Measurements from ENCODE around the gene DMD.

DMD gene

GRCh38 chrX:33211356-33212260 is at the start of gene DMD:
DMD (minus strand) TSS chrX:33211549; CDS start chrX:33211312, 237 bp downstream.
- H3K4me2 ChIP-seq: no peak within 1 kb of the TSS
- no peak within 1 kb of the TSS for H3K4me3 ChIP-seq
- peaks cover 13% of the 10 kb centered on the region for H3K9me3 ChIP-seq
- H4K20me1 ChIP-seq: no peaks in the 10 kb centered on the region
- H3K27ac ChIP-seq: no peak within 1 kb of the TSS
- peaks cover 85% of the 10 kb centered on the region for H3K27me3 ChIP-seq
- no peak within 1 kb of the TSS for H3K9ac ChIP-seq
- no peak for TF ChIP-seq Cebpa-rat (IDR thresholded peaks at IDR 0.05)
- H3K4me1 ChIP-seq: no peaks in the 10 kb centered on the region
- no peaks in the 10 kb centered on the region for H3K36me3 ChIP-seq

- Histone ChIP-seq H4K20me1 (no peaks in the 10 kb centered on the region), H3K9ac (no peak overlapping the region), H3K27me3 (peaks cover 46% of the 10 kb centered on the region), H3K27ac (no peak overlapping the region), H3K4me1 (peaks cover 17% of the 10 kb centered on the region), H3K4me2 (peak overlapping the region; percentile 1; the same call in 1 of the 2 replicates), H3K9me3 (no peaks in the 10 kb centered on the region), H3K36me3 (no peaks in the 10 kb centered on the region), H3K4me3 (no peak overlapping the region)
- no peak for TF ChIP-seq Cebpa-rat (IDR thresholded peaks at IDR 0.05)
Measured at GRCh38 chrX:33252306-33252825, 41.0 kb upstream of the DMD start.

- no peaks in the 10 kb centered on the region for H3K4me1 ChIP-seq
- peaks cover 13% of the 10 kb centered on the region for H3K9me3 ChIP-seq
- peaks cover 6% of the 10 kb centered on the region; the same call in 1 of the 2 replicates for H4K20me1 ChIP-seq
- TF ChIP-seq Cebpa-rat (IDR thresholded peaks at IDR 0.05): no peak
- no peak overlapping the region for H3K9ac ChIP-seq
- H3K27me3 ChIP-seq: peaks cover 85% of the 10 kb centered on the region
- H3K4me2 ChIP-seq: no peak overlapping the region
- no peak overlapping the region for H3K4me3 ChIP-seq
- H3K36me3 ChIP-seq: no peaks in the 10 kb centered on the region
- H3K27ac ChIP-seq: no peak overlapping the region
Measured at GRCh38 chrX:33218819-33219218, 7.5 kb upstream of the DMD start.

- Histone ChIP-seq H3K4me2 (no peak overlapping the region), H3K4me1 (no peaks in the 10 kb centered on the region), H3K4me3 (no peak overlapping the region), H3K36me3 (no peaks in the 10 kb centered on the region), H3K9ac (no peak overlapping the region), H3K27ac (no peak overlapping the region), H4K20me1 (no peaks in the 10 kb centered on the region; the same call in 1 of the 2 replicates), H3K9me3 (peaks cover 7% of the 10 kb centered on the region), H3K27me3 (peaks cover 83% of the 10 kb centered on the region)
- TF ChIP-seq Cebpa-rat (IDR thresholded peaks at IDR 0.05): no peak
Measured at GRCh38 chrX:33210156-33210555, 1.2 kb downstream of the DMD start.

- no peaks in the 10 kb centered on the region for H3K36me3 ChIP-seq
- H3K4me3 ChIP-seq: no peak overlapping the region
- no peak overlapping the region for H3K27ac ChIP-seq
- peaks cover 87% of the 10 kb centered on the region for H3K27me3 ChIP-seq
- H3K4me2 ChIP-seq: no peak overlapping the region
- no peaks in the 10 kb centered on the region for H3K4me1 ChIP-seq
- H4K20me1 ChIP-seq: no peaks in the 10 kb centered on the region; the same call in 1 of the 2 replicates
- no peaks in the 10 kb centered on the region for H3K9me3 ChIP-seq
- H3K9ac ChIP-seq: no peak overlapping the region
- no peak for TF ChIP-seq Cebpa-rat (IDR thresholded peaks at IDR 0.05)
Measured at GRCh38 chrX:33207056-33207455, 4.3 kb downstream of the DMD start.

- Histone ChIP-seq H3K9me3 (no peaks in the 10 kb centered on the region), H4K20me1 (no peaks in the 10 kb centered on the region; the same call in 1 of the 2 replicates), H3K27me3 (peaks cover 85% of the 10 kb centered on the region), H3K4me2 (no peak overlapping the region), H3K36me3 (no peaks in the 10 kb centered on the region), H3K4me3 (no peak overlapping the region), H3K9ac (no peak overlapping the region), H3K4me1 (no peaks in the 10 kb centered on the region), H3K27ac (no peak overlapping the region)
- no peak for TF ChIP-seq Cebpa-rat (IDR thresholded peaks at IDR 0.05)
Measured at GRCh38 chrX:33205321-33205720, 6.0 kb downstream of the DMD start.

GRCh38 chrX:33204889-33205288 is 6.5 kb downstream of the DMD start:
- peaks cover 81% of the 10 kb centered on the region for H3K27me3 ChIP-seq
- H3K36me3 ChIP-seq: no peaks in the 10 kb centered on the region
- H3K27ac ChIP-seq: no peak overlapping the region
- H3K9ac ChIP-seq: no peak overlapping the region
- H3K9me3 ChIP-seq: no peaks in the 10 kb centered on the region
- no peaks in the 10 kb centered on the region for H3K4me1 ChIP-seq
- H3K4me2 ChIP-seq: no peak overlapping the region
- no peak overlapping the region for H3K4me3 ChIP-seq
- TF ChIP-seq Cebpa-rat (IDR thresholded peaks at IDR 0.05): no peak
- no peaks in the 10 kb centered on the region; the same call in 1 of the 2 replicates for H4K20me1 ChIP-seq

- Histone ChIP-seq H3K9me3 (no peaks in the 10 kb centered on the region), H3K4me3 (no peak overlapping the region), H3K9ac (no peak overlapping the region), H3K36me3 (no peaks in the 10 kb centered on the region), H3K4me1 (no peaks in the 10 kb centered on the region), H3K27me3 (peaks cover 77% of the 10 kb centered on the region), H4K20me1 (no peaks in the 10 kb centered on the region), H3K4me2 (no peak overlapping the region), H3K27ac (no peak overlapping the region)
- no peak for TF ChIP-seq Cebpa-rat (IDR thresholded peaks at IDR 0.05)
Measured at GRCh38 chrX:33198561-33199279, 12.6 kb downstream of the DMD start.

GRCh38 chrX:33195698-33196097 is 15.7 kb downstream of the DMD start:
- Histone ChIP-seq H4K20me1 (no peaks in the 10 kb centered on the region), H3K9me3 (no peaks in the 10 kb centered on the region), H3K4me1 (no peaks in the 10 kb centered on the region), H3K4me3 (no peak overlapping the region), H3K36me3 (no peaks in the 10 kb centered on the region), H3K27me3 (peaks cover 74% of the 10 kb centered on the region), H3K9ac (no peak overlapping the region), H3K4me2 (no peak overlapping the region), H3K27ac (no peak overlapping the region)
- TF ChIP-seq Cebpa-rat (IDR thresholded peaks at IDR 0.05): no peak
